Stimulated activated naive CD8-positive, alpha-beta T cell treated with anti-CD3 and anti-CD28 coated beads, Interleukin-15, Interleukin-2, amounts not matched to agents 100 ng/mL and 50 ng/mL, for 24 hours (primary cell): ENCODE data around the gene MZT2B.
"Not testable (repeated sequence)": the region's sequence is repeated elsewhere in the genome, so short reads cannot be mapped to it uniquely, and the experiment has no call there.

ENCODE experiments used
- H3K27ac Mint-ChIP-seq: one replicate; pipeline ENCODE4 v1.8.0; 2021; ENCODE audit warnings: mild to moderate bottlenecking, mixed read lengths
- H3K27me3 Mint-ChIP-seq: one replicate; pipeline ENCODE4 v1.8.0; 2021; ENCODE audit warnings: mixed read lengths
- H3K36me3 Mint-ChIP-seq: one replicate; pipeline ENCODE4 v1.8.0; 2021; ENCODE audit warnings: low read depth, mixed read lengths
- H3K4me1 Mint-ChIP-seq: one replicate; pipeline ENCODE4 v1.8.0; 2021; ENCODE audit warnings: low read depth, mixed read lengths
- H3K4me3 Mint-ChIP-seq: one replicate; pipeline ENCODE4 v1.8.0; 2021; ENCODE audit warnings: mild to moderate bottlenecking, mixed read lengths
- H3K9me3 Mint-ChIP-seq: one replicate; pipeline ENCODE4 v1.8.0; 2021; ENCODE audit warnings: mixed read lengths

MZT2B gene

DNA sequence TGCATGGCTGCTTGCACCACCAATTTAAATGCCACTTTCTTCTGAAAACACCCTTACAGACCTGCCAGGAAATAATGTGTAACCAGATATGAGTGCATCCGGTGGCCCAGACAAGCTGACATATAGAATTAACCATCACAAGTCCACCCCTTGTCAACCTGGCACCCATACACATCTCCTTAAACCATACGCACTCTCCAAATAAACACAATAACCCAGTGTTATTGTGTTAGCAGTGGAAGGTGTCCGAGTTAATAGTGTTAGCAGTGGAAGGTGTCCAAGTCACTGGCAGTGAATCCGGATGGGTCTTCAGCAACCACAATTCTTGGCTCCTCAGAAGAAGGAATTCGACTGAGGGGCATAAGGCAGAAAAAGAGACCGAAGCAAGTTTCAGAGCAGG is 33.5 kb upstream of the MZT2B start:
- H3K4me3 Mint-ChIP-seq, H3K9me3 Mint-ChIP-seq: not testable (repeated sequence)
- peaks cover 11% of the 10 kb centered on the region for H3K4me1 Mint-ChIP-seq

GRCh38 chr2:130150181-130151144 is 31.6 kb upstream of the MZT2B start:
- Mint-ChIP-seq H3K4me3 (no peak overlapping the region), H3K27ac (no peak overlapping the region), H3K4me1 (peaks cover 3% of the 10 kb centered on the region)

More for the DNA sequence above, 33.5 kb upstream of the MZT2B start:
- H3K36me3 Mint-ChIP-seq, result peaks cover 11% of the 10 kb centered on the region
- not testable (repeated sequence) for H3K27me3 Mint-ChIP-seq, H3K27ac Mint-ChIP-seq

DNA sequence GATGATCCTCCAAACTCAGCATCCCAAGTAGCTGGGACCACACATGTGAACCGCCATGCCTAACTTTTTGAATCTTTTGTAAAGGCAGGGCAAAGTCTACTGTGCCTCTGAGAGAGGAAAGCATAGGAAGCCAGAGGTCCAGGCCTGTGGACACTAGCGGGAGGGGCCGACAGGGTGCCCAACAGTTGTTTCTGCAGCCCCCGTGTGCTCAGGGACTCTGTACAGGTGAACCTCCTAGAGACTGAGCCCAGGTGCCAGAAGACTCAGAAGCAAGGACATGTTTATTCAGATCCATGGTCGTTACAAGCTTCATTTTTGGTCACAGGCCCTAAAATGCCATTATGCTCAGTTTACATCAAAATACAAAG is 30.9 kb upstream of the MZT2B start:
- not testable (repeated sequence) for H3K4me3 Mint-ChIP-seq, H3K4me1 Mint-ChIP-seq, H3K27me3 Mint-ChIP-seq, H3K27ac Mint-ChIP-seq, H3K9me3 Mint-ChIP-seq
- peaks cover 11% of the 10 kb centered on the region for H3K36me3 Mint-ChIP-seq

More at GRCh38 chr2:130150181-130151144, 31.6 kb upstream of the MZT2B start:
- Mint-ChIP-seq H3K27me3 (peaks cover 5% of the 10 kb centered on the region), H3K36me3 (peaks cover 11% of the 10 kb centered on the region), H3K9me3 (no peaks in the 10 kb centered on the region)

DNA sequence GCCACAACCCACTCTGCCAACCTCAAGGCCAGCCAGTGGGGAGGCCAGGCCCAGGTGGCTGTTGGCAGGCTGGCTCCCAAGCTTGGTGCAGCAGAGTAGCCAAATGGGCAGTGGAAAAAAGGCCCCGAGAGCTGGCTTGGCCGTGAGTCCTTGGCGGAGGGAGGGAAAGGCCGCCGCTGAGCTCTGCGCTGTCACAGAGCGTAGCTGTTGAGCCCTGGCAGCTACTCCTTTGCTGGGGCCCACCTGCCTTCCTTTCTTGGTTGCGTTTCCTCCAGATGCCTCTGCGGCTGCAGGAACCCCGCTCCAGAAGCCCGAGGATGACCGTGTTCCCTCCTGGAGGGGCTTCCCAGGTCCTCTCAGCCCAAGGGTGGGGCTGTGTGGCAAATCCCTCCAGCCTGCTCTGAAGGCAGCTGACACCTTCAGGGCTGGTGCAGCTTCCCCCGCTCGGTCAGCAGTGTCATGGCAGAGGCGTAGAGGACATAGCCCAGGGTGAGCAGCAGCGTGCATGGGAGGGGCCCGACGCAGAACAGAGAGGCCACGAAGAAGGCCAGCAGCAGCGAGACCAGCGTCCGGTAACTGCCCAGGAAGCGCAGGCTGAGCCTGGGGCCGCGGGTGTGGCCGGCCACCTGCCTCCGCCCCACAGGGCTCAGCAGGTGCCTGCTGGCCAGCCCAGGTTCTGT is 29.8 kb upstream of the MZT2B start:
- H3K36me3 Mint-ChIP-seq, result peaks cover 15% of the 10 kb centered on the region
- not testable (repeated sequence) for H3K4me3 Mint-ChIP-seq, H3K27ac Mint-ChIP-seq, H3K27me3 Mint-ChIP-seq, H3K4me1 Mint-ChIP-seq, H3K9me3 Mint-ChIP-seq

DNA sequence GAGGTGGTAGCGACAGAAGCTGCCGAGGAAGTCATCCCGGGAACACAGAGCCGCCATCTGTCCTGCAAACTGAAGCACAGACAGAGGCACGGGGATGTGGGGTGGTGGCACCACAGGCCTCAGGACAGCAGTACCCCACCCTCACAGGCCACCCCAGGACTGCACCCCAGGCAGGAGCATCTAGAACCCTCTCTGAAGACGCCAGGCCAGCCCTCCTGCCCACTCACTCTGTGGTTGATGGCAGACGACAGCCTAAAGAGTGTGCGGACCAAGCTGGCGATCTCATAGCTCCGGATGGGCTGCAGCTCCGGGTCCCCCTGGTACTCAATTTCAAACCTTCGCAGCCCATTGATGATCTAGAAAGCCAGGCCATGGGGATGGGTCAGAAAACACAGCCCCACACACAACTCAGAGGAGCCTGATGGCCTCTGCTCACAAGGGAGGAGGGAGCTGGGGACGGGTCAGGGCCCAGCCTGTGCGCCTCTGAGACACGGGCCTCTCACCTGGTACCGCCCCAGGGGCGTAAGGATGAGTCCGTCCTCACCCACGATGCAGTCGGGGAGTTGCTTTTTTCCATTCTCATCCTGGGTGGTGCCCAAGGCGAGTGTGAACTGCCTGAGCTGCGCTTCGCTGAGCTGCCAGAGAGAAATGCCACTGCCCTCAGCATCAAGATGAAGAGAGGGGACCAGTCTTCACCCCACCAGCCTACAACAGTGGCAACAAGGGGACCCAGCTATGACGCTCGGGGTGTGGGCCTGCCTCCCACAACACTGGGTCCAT is 29.1 kb upstream of the MZT2B start:
- Mint-ChIP-seq H3K36me3 (peaks cover 16% of the 10 kb centered on the region), H3K27me3 (no peaks in the 10 kb centered on the region), H3K9me3 (no peaks in the 10 kb centered on the region), H3K4me1 (peaks cover 8% of the 10 kb centered on the region), H3K4me3 (no peak overlapping the region), H3K27ac (no peak overlapping the region)

DNA sequence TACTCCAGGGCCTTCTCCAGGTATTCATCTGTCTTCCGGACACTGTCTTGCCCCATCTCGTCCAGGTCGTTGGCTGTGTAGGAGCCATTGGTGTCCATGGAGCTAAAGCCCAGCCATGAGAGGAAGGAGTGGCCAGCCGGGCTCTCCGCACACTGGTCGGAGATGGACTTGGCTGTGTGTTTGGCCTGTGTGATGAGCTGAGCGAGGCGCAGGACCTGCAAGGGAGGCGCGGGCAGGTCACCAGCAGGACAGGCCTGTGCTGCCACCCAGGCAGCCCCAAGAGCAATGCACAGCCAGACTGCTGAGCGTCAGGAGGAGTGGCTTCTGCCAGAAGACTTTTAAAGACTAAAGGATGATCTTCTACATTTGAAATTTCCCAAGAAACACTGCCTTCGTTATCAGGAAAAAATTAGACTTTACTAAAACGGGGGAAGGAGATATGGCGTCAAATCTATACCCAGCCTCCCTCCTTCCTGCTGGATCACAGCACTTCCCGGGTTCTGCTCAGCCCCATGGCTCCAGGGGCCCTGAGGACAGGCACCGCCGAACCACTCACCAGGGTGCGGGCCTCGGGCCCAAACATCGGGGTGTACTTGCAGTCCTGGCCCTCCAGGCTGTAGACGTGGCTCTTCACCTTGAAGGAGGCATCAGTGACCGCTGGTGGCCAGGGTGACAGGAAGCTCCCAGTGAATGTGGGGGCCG is 28.2 kb upstream of the MZT2B start:
- not testable (repeated sequence) for H3K27ac Mint-ChIP-seq

DNA sequence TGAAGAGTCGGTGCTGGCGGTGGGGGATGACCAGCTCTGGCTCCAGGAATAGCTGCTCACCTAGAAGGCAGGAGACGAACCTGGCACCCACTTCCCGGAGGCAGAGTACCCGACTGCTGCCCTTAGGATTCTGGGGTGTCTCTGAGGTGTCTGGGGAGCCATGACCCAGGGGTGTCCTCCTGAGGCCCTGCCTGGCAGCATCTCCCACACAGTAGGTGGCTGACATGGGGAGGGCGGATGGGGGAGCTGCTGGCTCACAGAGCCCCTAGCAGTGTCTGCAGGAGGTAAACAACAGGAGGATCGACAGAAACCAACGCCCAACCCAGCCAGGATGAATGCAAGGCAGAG is 27.7 kb upstream of the MZT2B start:
- peaks cover 15% of the 10 kb centered on the region for H3K4me1 Mint-ChIP-seq
- H3K9me3 Mint-ChIP-seq, H3K27ac Mint-ChIP-seq, H3K4me3 Mint-ChIP-seq, H3K27me3 Mint-ChIP-seq: not testable (repeated sequence)
- peaks cover 22% of the 10 kb centered on the region for H3K36me3 Mint-ChIP-seq

More for the DNA sequence above, 28.2 kb upstream of the MZT2B start:
- not testable (repeated sequence) for H3K9me3 Mint-ChIP-seq, H3K27me3 Mint-ChIP-seq, H3K4me3 Mint-ChIP-seq
- Mint-ChIP-seq H3K36me3 (peaks cover 22% of the 10 kb centered on the region), H3K4me1 (peaks cover 14% of the 10 kb centered on the region)

DNA sequence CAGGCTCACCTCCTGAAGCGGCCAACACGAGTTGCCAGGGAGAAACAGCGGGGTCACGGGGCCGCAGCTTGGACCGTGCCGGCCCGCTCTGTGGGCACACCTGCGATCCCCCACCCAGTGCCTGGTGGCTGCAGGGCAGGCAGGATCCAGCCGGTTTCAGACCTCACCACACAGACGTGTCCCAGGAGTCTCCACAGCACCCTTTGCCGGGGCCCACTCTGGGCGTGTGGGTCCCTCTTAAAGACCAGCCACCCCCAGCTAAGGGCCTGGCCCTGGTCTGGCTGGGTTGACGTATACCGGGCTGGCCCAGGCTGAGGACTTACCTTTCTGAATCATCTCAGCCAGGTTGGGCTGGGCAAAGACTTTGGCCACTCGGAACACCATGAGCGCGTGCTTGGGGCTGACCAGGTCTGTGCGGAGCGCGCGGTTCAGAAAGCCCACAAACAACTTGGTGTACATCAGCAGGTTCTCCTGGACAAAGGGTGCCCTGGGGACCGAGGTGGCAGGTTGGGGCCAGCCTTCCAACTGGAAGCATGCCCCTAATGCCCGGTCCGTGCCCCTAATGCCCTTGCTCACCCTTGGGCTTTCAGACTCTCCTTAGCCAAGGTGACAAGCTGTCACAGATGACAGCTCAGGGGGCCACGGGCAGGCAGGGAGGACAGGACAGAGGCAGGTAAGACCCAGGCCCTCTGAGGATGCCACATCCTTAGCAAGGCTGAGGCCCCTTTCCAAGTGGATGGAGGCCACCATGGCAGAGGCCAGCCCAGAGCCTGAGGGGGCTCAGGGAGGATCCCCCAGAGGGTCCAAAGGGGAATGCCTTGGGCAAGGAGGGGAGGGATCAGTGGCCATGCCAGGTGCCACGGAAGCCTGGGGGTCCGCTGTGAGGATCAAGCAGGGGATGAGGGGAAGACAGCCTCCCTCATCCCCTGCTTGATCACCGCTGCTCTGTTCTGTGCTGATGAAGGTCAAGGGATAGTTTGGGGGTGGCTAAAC is 27.0 kb upstream of the MZT2B start:
- Mint-ChIP-seq H3K27me3 (no peaks in the 10 kb centered on the region), H3K36me3 (peaks cover 29% of the 10 kb centered on the region), H3K4me3 (no peak overlapping the region), H3K4me1 (peaks cover 15% of the 10 kb centered on the region), H3K27ac (peak overlapping the region; percentile 49), H3K9me3 (no peaks in the 10 kb centered on the region)

GRCh38 chr2:130155956-130156623 is 26.0 kb upstream of the MZT2B start:
- not testable (repeated sequence) for H3K4me3 Mint-ChIP-seq, H3K27ac Mint-ChIP-seq, H3K9me3 Mint-ChIP-seq, H3K27me3 Mint-ChIP-seq
- Mint-ChIP-seq H3K36me3 (peaks cover 28% of the 10 kb centered on the region), H3K4me1 (peaks cover 15% of the 10 kb centered on the region)

- Mint-ChIP-seq H3K9me3 (no peaks in the 10 kb centered on the region), H3K36me3 (peaks cover 28% of the 10 kb centered on the region)
These were observed 25.4 kb upstream of the MZT2B start for GRCh38 chr2:130156624-130157004.

DNA sequence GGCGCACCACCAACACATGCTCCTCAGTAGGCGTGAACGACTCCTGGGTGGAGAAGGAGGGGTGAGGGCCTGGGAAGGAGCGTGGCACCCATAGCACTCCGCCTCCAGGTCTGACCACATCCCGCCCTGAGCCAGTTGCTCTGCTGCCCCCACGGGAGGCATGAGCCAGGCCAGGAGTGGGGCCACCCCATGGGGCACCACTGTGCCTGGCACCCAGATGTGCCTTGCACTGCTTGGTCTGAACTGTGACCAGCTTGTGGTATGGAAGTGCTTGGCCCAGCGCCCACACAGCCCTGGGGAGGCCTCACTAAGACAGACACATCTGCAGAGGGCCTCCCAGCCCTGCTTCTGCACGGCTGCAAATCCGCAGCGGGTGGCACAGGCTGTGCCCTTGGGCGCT is 24.7 kb upstream of the MZT2B start:
- peaks cover 15% of the 10 kb centered on the region for H3K4me1 Mint-ChIP-seq
- not testable (repeated sequence) for H3K4me3 Mint-ChIP-seq, H3K27ac Mint-ChIP-seq, H3K9me3 Mint-ChIP-seq, H3K27me3 Mint-ChIP-seq
- peaks cover 27% of the 10 kb centered on the region for H3K36me3 Mint-ChIP-seq

More at GRCh38 chr2:130156624-130157004, 25.4 kb upstream of the MZT2B start:
- Mint-ChIP-seq H3K4me3 (no peak overlapping the region), H3K4me1 (peaks cover 15% of the 10 kb centered on the region), H3K27ac (no peak overlapping the region), H3K27me3 (no peaks in the 10 kb centered on the region)

DNA sequence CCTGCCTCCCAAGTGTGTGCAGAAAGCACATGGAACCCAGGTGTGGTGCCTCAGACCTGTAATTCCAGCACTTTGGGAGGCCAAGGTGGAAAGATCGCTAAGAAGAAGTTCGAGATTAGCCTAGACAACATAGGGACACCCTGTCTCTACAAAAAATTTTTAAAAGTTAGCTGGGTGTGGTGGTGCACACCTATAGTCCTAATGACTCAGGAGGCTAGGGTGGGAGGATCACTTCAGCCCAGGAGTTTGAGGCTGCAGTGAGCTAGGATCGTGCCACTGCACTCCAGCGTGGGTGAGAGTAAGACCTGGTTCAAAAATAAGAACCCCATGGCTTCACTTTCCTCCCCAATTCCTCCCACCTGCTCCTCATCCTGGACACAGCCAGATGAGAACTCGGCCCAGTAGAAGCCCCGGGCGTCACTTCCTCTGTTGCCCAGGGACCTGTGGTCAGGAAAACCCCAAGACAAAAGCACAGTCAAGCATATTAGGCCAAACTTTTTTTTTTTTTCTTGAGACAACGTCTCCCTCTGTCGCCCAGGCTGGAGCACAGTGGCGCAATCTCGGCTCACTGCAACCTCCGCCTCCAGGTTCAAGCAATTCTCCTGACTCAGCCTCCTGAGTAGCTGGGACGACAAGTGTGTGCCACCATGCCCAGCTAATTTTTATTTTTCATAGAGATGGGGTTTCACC is 24.1 kb upstream of the MZT2B start:
- not testable (repeated sequence) for H3K27me3 Mint-ChIP-seq, H3K9me3 Mint-ChIP-seq, H3K4me3 Mint-ChIP-seq
- Mint-ChIP-seq H3K27ac (peak overlapping the region; percentile 31), H3K36me3 (peaks cover 24% of the 10 kb centered on the region), H3K4me1 (peaks cover 15% of the 10 kb centered on the region)

DNA sequence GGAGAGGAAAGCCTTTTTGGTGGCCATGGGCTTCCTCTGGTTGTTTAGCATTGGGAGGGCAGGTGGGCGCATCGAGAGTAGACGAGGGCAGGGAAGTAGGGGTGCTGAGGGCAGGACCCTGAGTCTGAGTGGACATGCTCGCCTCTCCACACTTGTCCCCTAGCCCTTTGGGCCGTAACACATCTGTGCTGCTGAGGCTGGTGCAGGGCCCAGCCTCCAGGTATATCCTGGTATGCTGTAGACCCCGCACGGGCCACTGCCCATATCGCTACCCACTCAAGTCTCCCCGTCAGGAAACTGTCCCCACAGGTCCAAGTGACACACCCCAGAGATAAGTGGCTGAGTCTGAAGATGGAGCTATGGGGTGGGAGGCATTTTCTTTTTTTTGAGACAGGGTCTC is 23.4 kb upstream of the MZT2B start:
- peaks cover 15% of the 10 kb centered on the region for H3K4me1 Mint-ChIP-seq
- H3K27me3 Mint-ChIP-seq, result no peaks in the 10 kb centered on the region
- H3K9me3 Mint-ChIP-seq, result no peaks in the 10 kb centered on the region
- no peak overlapping the region for H3K4me3 Mint-ChIP-seq
- no peak overlapping the region for H3K27ac Mint-ChIP-seq
- H3K36me3 Mint-ChIP-seq, result peaks cover 21% of the 10 kb centered on the region
